CD8-positive, alpha-beta memory T cell (primary cell): Measurements from ENCODE around the gene PKP1. TPM values are rescaled to one million over a fixed set of nuclear protein-coding genes. Genes with fewer than 3 reads are reported as not detected.

Source experiments
- CTCF ChIA-PET: fragments of 350-600 bp; sonication (Branson Sonifier 250); formaldehyde crosslinking; loops from one replicate; lab custom pipeline; 2021; ENCODE audit warnings: antibody characterized with exemption; lab: Charles Lee
- POLR2A ChIA-PET: fragments of 350-600 bp; sonication (Branson Sonifier 250); formaldehyde crosslinking; loops from one replicate; lab custom pipeline; 2021; ENCODE audit warnings: antibody characterized with exemption; lab: Charles Lee
- DNase-seq, 5 donors: peaks; one replicate each; pipeline versions ENCODE4 v3.0.0 to v3.0.0-alpha.2; 2020 to 2022; ENCODE audit warnings: mixed read lengths in 1 of 5
- H3K27ac ChIP-seq: one replicate; pipeline ENCODE4 v1.7.0; 2013; ENCODE audit warnings: low read depth, mild to moderate bottlenecking, low read length, moderate library complexity
- H3K27me3 ChIP-seq: 2 replicates; pipeline ENCODE4 v1.7.0; 2013; ENCODE audit warnings: low read length, mild to moderate bottlenecking; ENCODE audit not compliant: insufficient read depth, poor library complexity, severe bottlenecking
- H3K36me3 ChIP-seq: 2 replicates; pipeline ENCODE4 v1.7.0; 2013; ENCODE audit warnings: mild to moderate bottlenecking, low read length, moderate library complexity; ENCODE audit not compliant: insufficient read depth
- H3K4me1 ChIP-seq: 2 replicates; pipeline ENCODE4 v1.7.0; 2013; ENCODE audit warnings: mild to moderate bottlenecking, low read length, moderate library complexity; ENCODE audit not compliant: insufficient read depth
- H3K4me3 ChIP-seq: 2 replicates; pipeline ENCODE4 v1.7.0; 2013; ENCODE audit warnings: mild to moderate bottlenecking, low read length
- H3K9me3 ChIP-seq: 2 replicates; pipeline ENCODE4 v1.7.0; 2013; ENCODE audit warnings: mild to moderate bottlenecking, low read length
- H3K27ac Mint-ChIP-seq, 8 donors: one replicate each; pipeline ENCODE4 v1.8.0; 2020 to 2021; ENCODE audit warnings: mixed read lengths in 8 of 8, mild to moderate bottlenecking in 6 of 8, inconsistent platforms in 3 of 8, moderate library complexity in 3 of 8
- H3K27me3 Mint-ChIP-seq, 2 donors: one replicate each; pipeline ENCODE4 v1.8.0; 2020 to 2021; ENCODE audit warnings: mixed read lengths in 2 of 2, mild to moderate bottlenecking in 1 of 2, moderate library complexity in 1 of 2
- H3K36me3 Mint-ChIP-seq, 3 donors: one replicate each; pipeline ENCODE4 v1.8.0; 2020 to 2021; ENCODE audit warnings: mixed read lengths in 3 of 3, inconsistent platforms in 1 of 3, mild to moderate bottlenecking in 1 of 3
- H3K4me1 Mint-ChIP-seq, 3 donors: one replicate each; pipeline ENCODE4 v1.8.0; 2020 to 2021; ENCODE audit warnings: mixed read lengths in 3 of 3, inconsistent platforms in 1 of 3, mild to moderate bottlenecking in 1 of 3
- H3K4me3 Mint-ChIP-seq, 7 donors: one replicate each; pipeline ENCODE4 v1.8.0; 2020 to 2021; ENCODE audit warnings: mixed read lengths in 7 of 7, mild to moderate bottlenecking in 6 of 7, moderate library complexity in 4 of 7, inconsistent platforms in 2 of 7
- H3K9me3 Mint-ChIP-seq, 5 donors: one replicate each; pipeline ENCODE4 v1.8.0; 2020 to 2022; ENCODE audit warnings: mixed read lengths in 5 of 5, mild to moderate bottlenecking in 3 of 5, moderate library complexity in 2 of 5, inconsistent platforms in 1 of 5
- polyA plus RNA-seq: library from polyadenylated mRNA; unstranded; fragments of 300-500 nt; fragmentation: Illumina TruSeq; gene quantifications from one replicate; pipeline ENCODE4 v1.2.3, GENCODE V29; 2021
- total RNA-seq, 2 experiments: library from RNA; stranded (reverse); gene quantifications; one replicate each; pipeline ENCODE4 v1.2.3, GENCODE V29; 2021

The PKP1 gene
- total and polyA plus RNA-seq, 3 experiments from 2014 or later = not detected

- no peaks in the 10 kb centered on the region for H3K9me3 Mint-ChIP-seq
- H3K4me1 Mint-ChIP-seq = no peaks in the 10 kb centered on the region
- CTCF ChIA-PET = no interaction called here
- H3K36me3 ChIP-seq = no peaks in the 10 kb centered on the region
- H3K4me3 Mint-ChIP-seq = no peak overlapping the region
- no peak overlapping the region for H3K27ac ChIP-seq
- no peaks in the 10 kb centered on the region for H3K9me3 ChIP-seq
- POLR2A ChIA-PET = no interaction called here
- no peak overlapping the region for H3K4me3 ChIP-seq
- no peak overlapping the region for H3K27ac Mint-ChIP-seq
- H3K27me3 ChIP-seq = no peaks in the 10 kb centered on the region
- DNase-seq = no peak
- no peaks in the 10 kb centered on the region for H3K4me1 ChIP-seq
- peaks cover 4 to 25% of the 10 kb centered on the region in 2 donors for H3K27me3 Mint-ChIP-seq
- no peaks in the 10 kb centered on the region for H3K36me3 Mint-ChIP-seq
Observed at GRCh38 chr1:201332616-201333335, 49.5 kb downstream of the PKP1 start.

DNA sequence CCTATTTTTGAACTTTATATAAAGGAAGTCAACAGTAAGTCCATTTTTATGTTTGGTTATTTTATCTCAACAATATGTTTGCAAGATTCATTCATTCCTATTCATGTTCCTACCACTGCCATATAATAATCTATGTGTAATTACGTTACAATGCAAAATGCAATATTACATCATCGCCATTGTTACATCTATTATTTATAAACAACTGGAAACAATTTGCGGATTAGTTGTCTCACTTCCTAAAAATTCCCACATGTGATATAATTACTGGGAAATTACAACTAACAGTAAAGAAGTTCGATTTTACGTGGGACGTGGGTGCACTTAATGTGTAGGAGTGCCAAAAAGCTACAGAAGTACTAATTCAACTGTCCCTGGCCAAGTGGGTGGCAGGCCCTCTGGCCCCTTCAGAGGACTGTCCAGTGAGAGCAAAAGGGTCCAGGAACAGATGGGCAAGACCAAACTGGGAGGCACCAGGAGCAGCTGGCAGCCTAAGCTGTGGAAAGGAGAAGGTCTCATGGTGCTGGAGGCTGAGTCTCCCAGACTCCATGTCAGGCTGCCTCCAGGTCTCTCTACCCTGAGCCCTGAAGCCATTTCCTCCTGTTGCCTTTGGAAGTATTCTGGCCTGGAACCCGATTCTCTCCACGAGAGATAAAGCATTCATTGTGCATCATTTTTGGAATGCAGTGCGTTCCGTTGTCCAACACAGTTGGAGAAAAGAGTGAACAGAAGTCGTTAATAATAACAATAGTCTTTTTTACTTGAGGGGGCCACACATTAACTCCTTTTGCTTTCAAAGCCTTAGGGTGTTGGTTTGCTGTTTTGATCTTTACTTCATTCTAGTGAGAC, 51.2 kb downstream of the PKP1 start:
- H3K36me3 ChIP-seq = no peaks in the 10 kb centered on the region
- Mint-ChIP-seq H3K36me3 (no peaks in the 10 kb centered on the region), H3K9me3 (no peaks in the 10 kb centered on the region), H3K4me1 (no peaks in the 10 kb centered on the region), H3K27ac (no peak overlapping the region), H3K4me3 (no peak overlapping the region), H3K27me3 (peaks cover 4 to 27% of the 10 kb centered on the region in 2 donors)
- no peaks in the 10 kb centered on the region for H3K27me3 ChIP-seq
- no peaks in the 10 kb centered on the region for H3K4me1 ChIP-seq
- POLR2A ChIA-PET = no interaction called here
- no peak for DNase-seq
- H3K4me3 ChIP-seq = no peak overlapping the region
- no peaks in the 10 kb centered on the region for H3K9me3 ChIP-seq
- no peak overlapping the region for H3K27ac ChIP-seq
- CTCF ChIA-PET = interaction anchor here (1.2 kb wide), 1 partner anchor 10 kb away, joined by 3 read pairs; no protein-coding TSS in a partner anchor

GRCh38 chr1:201335174-201335870, 52.0 kb downstream of the PKP1 start:
- ChIA-PET CTCF (no interaction called here), POLR2A (no interaction called here)
- Mint-ChIP-seq H3K27me3 (peaks cover 4 to 20% of the 10 kb centered on the region in 2 donors), H3K36me3 (no peaks in the 10 kb centered on the region), H3K4me3 (no peak overlapping the region), H3K9me3 (no peaks in the 10 kb centered on the region), H3K4me1 (no peaks in the 10 kb centered on the region), H3K27ac (no peak overlapping the region)
- H3K4me1 ChIP-seq = no peaks in the 10 kb centered on the region
- no peak for DNase-seq
- no peaks in the 10 kb centered on the region for H3K9me3 ChIP-seq
- no peak overlapping the region for H3K27ac ChIP-seq
- H3K36me3 ChIP-seq = no peaks in the 10 kb centered on the region
- H3K4me3 ChIP-seq = no peak overlapping the region
- no peaks in the 10 kb centered on the region for H3K27me3 ChIP-seq

- CTCF ChIA-PET = no interaction called here
- H3K27ac Mint-ChIP-seq = no peak overlapping the region
Observed at GRCh38 chr1:201335901-201336300, 52.6 kb downstream of the PKP1 start.

GRCh38 chr1:201336711-201337450, 53.6 kb downstream of the PKP1 start:
- no peak overlapping the region for H3K4me3 Mint-ChIP-seq
- H3K4me3 ChIP-seq = no peak overlapping the region
- H3K9me3 ChIP-seq = no peaks in the 10 kb centered on the region
- peaks cover 4 to 18% of the 10 kb centered on the region in 2 donors for H3K27me3 Mint-ChIP-seq
- H3K27ac Mint-ChIP-seq = no peak overlapping the region
- no peaks in the 10 kb centered on the region for H3K9me3 Mint-ChIP-seq
- H3K36me3 ChIP-seq = no peaks in the 10 kb centered on the region
- no peaks in the 10 kb centered on the region for H3K4me1 ChIP-seq
- DNase-seq = no peak
- ChIA-PET CTCF (no interaction called here), POLR2A (no interaction called here)
- no peak overlapping the region for H3K27ac ChIP-seq
- H3K27me3 ChIP-seq = no peaks in the 10 kb centered on the region
- H3K4me1 Mint-ChIP-seq = no peaks in the 10 kb centered on the region
- H3K36me3 Mint-ChIP-seq = no peaks in the 10 kb centered on the region

More at GRCh38 chr1:201335901-201336300, 52.6 kb downstream of the PKP1 start:
- H3K36me3 Mint-ChIP-seq = no peaks in the 10 kb centered on the region
- no peak for DNase-seq
- Histone ChIP-seq H3K9me3 (no peaks in the 10 kb centered on the region), H3K27ac (no peak overlapping the region), H3K4me1 (no peaks in the 10 kb centered on the region), H3K27me3 (no peaks in the 10 kb centered on the region), H3K4me3 (no peak overlapping the region), H3K36me3 (no peaks in the 10 kb centered on the region)
- no peak overlapping the region for H3K4me3 Mint-ChIP-seq
- POLR2A ChIA-PET = no interaction called here
- H3K4me1 Mint-ChIP-seq = no peaks in the 10 kb centered on the region
- H3K27me3 Mint-ChIP-seq = peaks cover 4 to 17% of the 10 kb centered on the region in 2 donors
- no peaks in the 10 kb centered on the region for H3K9me3 Mint-ChIP-seq

DNA sequence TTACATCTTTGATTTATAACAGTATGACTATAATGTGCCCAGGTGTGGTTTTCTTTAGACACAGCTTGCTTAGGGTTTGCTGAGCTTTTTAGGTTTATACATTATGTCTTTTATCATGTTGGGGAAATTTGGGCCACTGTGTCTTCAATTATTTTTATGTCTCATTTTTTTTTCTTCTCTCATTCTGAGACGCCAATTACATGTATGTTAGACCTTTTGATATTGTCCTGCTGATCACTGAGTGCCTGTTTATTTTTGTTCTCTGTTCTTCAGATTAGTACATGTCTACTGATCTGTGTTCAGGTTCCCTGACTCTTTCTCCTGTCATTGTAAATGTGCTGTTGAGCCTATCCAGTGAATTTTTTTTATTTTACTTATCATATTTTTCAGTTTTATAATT, 58.1 kb downstream of the PKP1 start:
- Mint-ChIP-seq H3K27me3 (peaks cover 1 to 29% of the 10 kb centered on the region in 2 donors), H3K4me1 (no peaks in the 10 kb centered on the region)
- CTCF ChIA-PET = no interaction called here

GRCh38 chr1:201344206-201345080, 61.1 kb downstream of the PKP1 start:
- Mint-ChIP-seq H3K27me3 (peaks cover 10 to 39% of the 10 kb centered on the region in 2 donors), H3K4me3 (no peak overlapping the region), H3K27ac (no peak overlapping the region), H3K36me3 (no peaks in the 10 kb centered on the region), H3K9me3 (no peaks in the 10 kb centered on the region), H3K4me1 (no peaks in the 10 kb centered on the region)
- ChIA-PET POLR2A (no interaction called here), CTCF (interaction anchor here (1.0 kb wide), 1 partner anchor 11 kb away, joined by 3 read pairs; no protein-coding TSS in a partner anchor)
- H3K4me1 ChIP-seq = no peaks in the 10 kb centered on the region
- peaks cover 6% of the 10 kb centered on the region for H3K27me3 ChIP-seq
- H3K4me3 ChIP-seq = no peak overlapping the region
- no peaks in the 10 kb centered on the region for H3K9me3 ChIP-seq
- no peak for DNase-seq
- H3K27ac ChIP-seq = no peak overlapping the region
- no peaks in the 10 kb centered on the region for H3K36me3 ChIP-seq

More for the DNA sequence above, 58.1 kb downstream of the PKP1 start:
- Mint-ChIP-seq H3K27ac (no peak overlapping the region), H3K36me3 (no peaks in the 10 kb centered on the region), H3K9me3 (no peaks in the 10 kb centered on the region), H3K4me3 (no peak overlapping the region)
- Histone ChIP-seq H3K9me3 (no peaks in the 10 kb centered on the region), H3K4me3 (no peak overlapping the region), H3K4me1 (no peaks in the 10 kb centered on the region), H3K36me3 (no peaks in the 10 kb centered on the region), H3K27ac (no peak overlapping the region), H3K27me3 (peaks cover 6% of the 10 kb centered on the region)
- no peak for DNase-seq
- POLR2A ChIA-PET = no interaction called here
